ENCODE measurements around the gene FBXW5. TPM values are rescaled to one million over a fixed set of nuclear protein-coding genes. Genes with fewer than 3 reads are reported as not detected.

Gene FBXW5
- total RNA-seq, 4 donors from 2014 or later = 87.9 to 363 (median 126) TPM

DNA sequence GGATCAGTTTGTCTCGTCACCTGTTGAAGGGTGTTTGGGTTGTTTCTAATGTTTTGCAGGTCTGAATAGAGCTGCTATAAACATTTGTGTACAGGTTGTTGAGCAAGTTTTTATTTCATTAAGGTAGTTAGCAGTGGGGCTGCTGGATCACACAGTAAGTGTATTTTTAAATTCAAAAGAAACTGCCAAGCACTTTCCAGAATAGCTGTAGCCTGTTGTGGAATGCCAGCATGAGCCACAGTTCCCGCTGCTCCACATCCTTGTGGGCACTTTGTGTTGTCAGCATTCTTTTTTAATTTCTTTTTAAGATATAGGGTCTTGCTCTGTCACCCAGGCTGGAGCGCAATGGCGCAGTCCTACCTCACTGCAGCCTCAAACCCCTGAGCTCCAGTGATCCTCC lies 14.5 kb downstream of the FBXW5 start:
- no peak for TF ChIP-seq CTCF (IDR thresholded peaks at IDR 0.05; ENCODE audit: low read depth)

DNA sequence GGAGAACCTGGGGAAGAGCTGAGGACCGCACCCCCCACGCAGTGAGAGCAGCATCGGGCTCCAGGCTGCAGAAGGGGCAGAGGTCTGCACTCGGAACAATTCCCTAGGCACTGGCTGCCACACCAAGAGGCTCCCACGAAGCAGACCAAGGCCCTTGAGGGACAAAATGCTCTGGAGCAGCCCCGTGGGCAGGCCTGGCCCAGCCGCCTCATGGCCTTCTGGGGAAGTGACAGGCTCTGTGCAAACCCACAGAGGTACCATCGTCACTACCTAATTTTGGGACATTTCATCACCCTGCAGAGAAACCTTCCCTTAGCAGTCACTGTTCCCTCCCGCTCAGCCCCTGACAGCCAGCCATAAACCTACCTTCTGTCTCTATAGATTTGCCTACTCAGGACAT lies 15.9 kb downstream of the FBXW5 start:
- TF ChIP-seq CTCF (IDR thresholded peaks at IDR 0.05; ENCODE audit: low read depth) = no peak

DNA sequence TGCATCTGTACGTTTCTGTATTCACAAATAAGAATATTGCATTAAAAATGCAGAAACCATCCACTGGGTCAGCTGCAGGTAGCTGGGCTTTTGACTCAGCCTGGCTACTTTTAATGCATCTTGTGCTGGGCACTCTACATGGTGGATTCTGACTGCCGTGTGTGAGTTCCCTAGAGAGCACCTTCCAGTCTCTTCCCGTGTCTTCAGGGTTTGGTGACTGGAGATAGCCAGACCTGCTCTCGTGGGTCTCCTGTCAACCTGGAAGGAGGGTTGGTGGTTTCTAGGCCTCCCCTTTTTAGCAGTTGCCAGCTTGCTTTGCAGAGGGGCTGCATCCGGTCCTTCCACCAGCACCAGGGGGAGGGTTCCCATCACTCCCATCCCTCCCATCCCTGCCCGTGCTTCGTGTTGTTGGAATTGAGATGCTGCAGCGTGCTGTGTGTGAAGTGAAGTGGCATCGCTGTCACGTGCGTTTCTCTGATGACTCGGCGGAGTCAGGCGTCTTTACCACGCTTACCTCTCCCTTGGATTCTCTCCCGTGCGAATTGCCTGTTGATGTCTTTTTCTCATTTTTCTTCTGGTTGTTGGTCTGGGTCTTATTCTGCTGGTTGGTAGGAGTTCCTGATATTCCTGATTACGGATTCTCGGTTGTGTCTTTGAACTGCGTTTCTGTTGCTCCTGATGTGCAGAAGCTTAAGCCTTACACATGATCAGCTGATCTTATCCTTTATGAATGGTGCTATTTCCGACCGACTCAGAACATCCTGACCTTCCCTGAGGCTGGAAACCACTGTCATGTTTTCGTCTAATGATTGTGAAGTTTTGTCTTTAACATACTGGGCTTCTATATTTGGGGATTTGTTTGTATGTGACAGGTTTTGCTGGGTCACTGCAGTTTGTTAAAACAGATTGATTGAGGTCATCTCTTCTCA lies 16.9 kb downstream of the FBXW5 start:
- no peak for TF ChIP-seq CTCF (IDR thresholded peaks at IDR 0.05; ENCODE audit: low read depth)

DNA sequence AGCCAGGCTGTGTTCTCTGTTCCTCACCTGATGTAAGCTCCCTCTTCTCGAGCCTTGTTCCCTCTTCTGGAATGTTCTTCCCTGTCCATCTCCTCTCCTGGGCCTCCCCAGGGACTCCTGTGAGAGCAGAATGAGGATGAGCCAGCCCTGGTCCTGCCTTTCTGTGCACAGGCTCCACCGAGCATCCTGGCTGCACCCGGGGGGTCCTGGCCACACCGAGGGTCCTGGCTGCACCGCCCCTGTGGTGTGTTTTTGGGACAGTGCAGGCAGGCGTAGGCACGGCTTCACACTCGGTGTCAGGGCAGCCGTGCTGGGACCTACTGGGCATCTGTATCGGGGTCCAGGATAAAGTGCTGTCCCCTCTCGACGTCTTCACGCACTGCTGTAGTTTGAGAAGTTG lies 17.8 kb downstream of the FBXW5 start:
- TF ChIP-seq CTCF (IDR thresholded peaks at IDR 0.05; ENCODE audit: low read depth) = no peak

DNA sequence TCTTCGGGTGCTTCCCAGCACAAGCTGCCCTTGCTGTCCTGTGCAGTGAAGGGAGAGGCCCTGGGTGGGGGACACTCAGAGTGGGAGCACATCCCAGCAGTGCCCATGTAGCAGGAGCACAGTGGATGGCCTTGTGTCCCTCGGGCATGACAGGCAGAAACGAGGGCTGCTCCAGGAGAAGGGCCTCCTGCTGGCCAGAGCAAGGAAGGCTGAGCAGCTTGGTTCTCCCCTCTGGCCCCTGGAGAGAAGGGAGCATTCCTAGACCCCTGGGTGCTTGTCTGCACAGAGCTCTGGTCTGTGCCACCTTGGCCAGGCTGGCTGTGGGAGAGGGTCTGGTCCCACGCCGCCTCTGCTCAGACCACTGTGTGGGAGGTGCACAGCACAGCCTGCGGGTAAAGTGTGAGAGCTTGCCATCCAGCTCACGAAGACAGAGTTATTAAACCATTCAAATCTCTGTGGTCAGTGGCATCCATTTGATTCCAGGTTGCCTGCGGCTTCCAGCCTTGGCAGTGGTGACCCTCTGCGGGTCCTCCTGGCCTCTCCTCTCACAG lies 18.3 kb downstream of the FBXW5 start:
- TF ChIP-seq CTCF (IDR thresholded peaks at IDR 0.05; ENCODE audit: low read depth) = no peak

DNA sequence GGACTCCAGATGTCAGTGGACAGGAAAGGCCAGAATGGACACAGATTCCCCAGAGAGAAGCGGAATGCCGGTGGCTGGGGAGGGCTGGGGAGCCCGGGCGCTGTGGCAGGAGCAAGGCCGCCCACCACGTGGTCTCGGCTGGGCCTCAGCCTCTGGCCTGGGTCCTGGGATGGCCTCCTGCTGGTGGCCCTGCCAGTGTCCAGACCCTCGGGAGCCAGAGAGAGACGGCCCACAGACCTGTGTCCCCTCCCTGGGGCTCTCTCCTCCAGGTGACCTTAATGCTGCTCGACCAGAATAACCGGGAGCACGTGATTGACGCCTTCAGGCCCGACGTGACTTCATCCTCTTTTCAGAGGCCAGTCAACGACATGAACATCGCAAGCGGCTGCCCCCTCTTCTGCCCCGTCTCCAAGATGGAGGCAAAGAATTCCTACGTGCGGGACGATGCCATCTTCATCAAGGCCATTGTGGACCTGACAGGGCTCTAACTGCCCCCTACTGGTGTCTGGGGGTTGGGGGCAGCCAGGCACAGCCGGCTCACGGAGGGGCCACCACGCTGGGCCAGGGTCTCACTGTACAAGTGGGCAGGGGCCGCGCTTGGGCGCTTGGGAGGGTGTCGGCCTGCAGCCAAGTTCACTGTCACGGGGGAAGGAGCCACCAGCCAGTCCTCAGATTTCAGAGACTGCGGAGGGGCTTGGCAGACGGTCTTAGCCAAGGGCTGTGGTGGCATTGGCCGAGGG lies 19.0 kb downstream of the FBXW5 start:
- TF ChIP-seq CTCF (IDR thresholded peaks at IDR 0.05; ENCODE audit: low read depth) = no peak

DNA sequence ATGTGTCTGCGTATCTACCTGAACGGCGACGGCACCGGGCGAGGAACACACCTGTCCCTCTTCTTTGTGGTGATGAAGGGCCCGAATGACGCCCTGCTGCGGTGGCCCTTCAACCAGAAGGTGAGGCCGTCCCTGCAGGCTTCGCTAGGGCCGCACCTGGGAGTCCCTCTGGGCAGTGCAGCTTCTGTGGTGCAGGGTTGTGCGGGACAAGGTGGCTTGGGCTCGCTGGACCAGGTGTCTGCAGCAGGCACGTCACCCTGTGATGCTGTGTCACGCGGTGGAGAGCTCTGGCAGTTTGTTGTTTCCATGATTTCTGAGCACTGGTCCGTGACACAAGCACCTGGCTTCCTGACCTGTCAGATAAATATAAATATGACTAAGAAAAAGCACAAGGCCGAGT lies 20.7 kb downstream of the FBXW5 start:
- TF ChIP-seq CTCF (IDR thresholded peaks at IDR 0.05; ENCODE audit: low read depth) = no peak

All from subcutaneous adipose tissue (tissue), 4 donors.